CD14-positive monocyte (primary cell): ENCODE data around the gene MARVELD2. TPM values are rescaled to one million over a fixed set of nuclear protein-coding genes. Genes with fewer than 3 reads are reported as not detected.

Source experiments
- DNase-seq, 3 donors: peaks; one replicate each; pipeline ENCODE4 v3.0.0-alpha.2; 2011 to 2022
- H2AFZ ChIP-seq: 2 replicates; pipeline ENCODE4 v1.6.0; 2012; ENCODE audit warnings: mild to moderate bottlenecking, low read depth, low read length, inconsistent platforms; ENCODE audit not compliant: insufficient read depth, poor library complexity, severe bottlenecking
- H3K27ac ChIP-seq, 2 donors: 1 replicate in 1 of 2; 2 replicates in 1 of 2; pipeline ENCODE4 v1.5.1; 2012 to 2013; ENCODE audit warnings: low read length in 2 of 2, control low read depth in 1 of 2, inconsistent platforms in 1 of 2, low read depth in 1 of 2, mild to moderate bottlenecking in 1 of 2
- H3K27me3 ChIP-seq, 2 donors: one replicate each; pipeline versions ENCODE4 v1.6.0 to v1.6.1; 2011 to 2013; ENCODE audit warnings: low read length in 2 of 2; ENCODE audit not compliant: control insufficient read depth in 2 of 2, insufficient read depth in 2 of 2
- H3K36me3 ChIP-seq, 2 donors: replicated peaks in 1 of 2; 1 replicate in 1 of 2; 2 replicates in 1 of 2; pipeline versions ENCODE4 v1.5.1 to v1.6.1; 2012 to 2013; ENCODE audit warnings: low read length in 2 of 2, control low read depth in 1 of 2, inconsistent platforms in 1 of 2, mild to moderate bottlenecking in 1 of 2; ENCODE audit not compliant: insufficient read depth in 2 of 2, control insufficient read depth in 1 of 2
- H3K4me1 ChIP-seq, 2 donors: 1 replicate in 1 of 2; 2 replicates in 1 of 2; pipeline versions ENCODE4 v1.5.1 to v1.6.1; 2012 to 2013; ENCODE audit warnings: low read length in 2 of 2, control low read depth in 1 of 2, inconsistent platforms in 1 of 2, mild to moderate bottlenecking in 1 of 2, moderate library complexity in 1 of 2; ENCODE audit not compliant: insufficient read depth in 2 of 2, control insufficient read depth in 1 of 2
- H3K4me2 ChIP-seq: replicated peaks from 2 replicates; pipeline ENCODE3; 2012; ENCODE audit warnings: low read length, moderate library complexity, mild to moderate bottlenecking; ENCODE audit not compliant: poor library complexity, severe bottlenecking; ENCODE audit errors: extremely low read depth
- H3K4me3 ChIP-seq, 3 experiments: fragments of 200-600 bp in 1 of 3; sonication (generic) in 1 of 3; replicated peaks in 1 of 3; 1 replicate in 2 of 3; 2 replicates in 1 of 3; pipeline ENCODE4 v1.5.1; 2011 to 2013; ENCODE audit warnings: low read length in 3 of 3, mild to moderate bottlenecking in 3 of 3, control low read depth in 2 of 3, low read depth in 2 of 3, inconsistent platforms in 1 of 3, moderate library complexity in 1 of 3
- H3K79me2 ChIP-seq: 2 replicates; pipeline ENCODE4 v1.6.0; 2012; ENCODE audit warnings: mild to moderate bottlenecking, control low read depth, inconsistent platforms, low read length, moderate library complexity; ENCODE audit not compliant: insufficient read depth
- H3K9ac ChIP-seq: 2 replicates; pipeline ENCODE4 v1.6.0; 2017; ENCODE audit warnings: low read length, mild to moderate bottlenecking; ENCODE audit not compliant: insufficient read depth, poor library complexity, severe bottlenecking
- H3K9me3 ChIP-seq, 2 donors: replicated peaks in 1 of 2; 1 replicate in 1 of 2; 2 replicates in 1 of 2; pipeline versions ENCODE4 v1.5.1 to v1.6.1; 2012 to 2013; ENCODE audit warnings: low read length in 2 of 2, control low read depth in 1 of 2; ENCODE audit not compliant: control insufficient read depth in 1 of 2, insufficient read depth in 1 of 2
- H4K20me1 ChIP-seq: 2 replicates; pipeline ENCODE4 v1.6.0; 2012; ENCODE audit warnings: mild to moderate bottlenecking, low read length, control low read depth, moderate library complexity; ENCODE audit not compliant: insufficient read depth
- H3K27ac Mint-ChIP-seq, 7 donors: one replicate each; pipeline ENCODE4 v1.8.0; 2020; ENCODE audit warnings: mild to moderate bottlenecking in 7 of 7, mixed read lengths in 7 of 7, moderate library complexity in 6 of 7, inconsistent platforms in 2 of 7
- H3K27me3 Mint-ChIP-seq, 3 donors: one replicate each; pipeline ENCODE4 v1.8.0; 2021 to 2022; ENCODE audit warnings: low read depth in 3 of 3, mild to moderate bottlenecking in 3 of 3, mixed read lengths in 3 of 3, moderate library complexity in 3 of 3, inconsistent platforms in 1 of 3
- H3K36me3 Mint-ChIP-seq, 2 donors: one replicate each; pipeline ENCODE4 v1.8.0; 2020; ENCODE audit warnings: mixed read lengths in 2 of 2, inconsistent platforms in 1 of 2, mild to moderate bottlenecking in 1 of 2
- H3K4me1 Mint-ChIP-seq: one replicate; pipeline ENCODE4 v1.8.0; 2020; ENCODE audit warnings: mild to moderate bottlenecking, mixed read lengths
- H3K4me3 Mint-ChIP-seq, 2 donors: one replicate each; pipeline ENCODE4 v1.8.0; 2020; ENCODE audit warnings: mild to moderate bottlenecking in 2 of 2, mixed read lengths in 2 of 2, moderate library complexity in 1 of 2
- H3K9me3 Mint-ChIP-seq, 7 donors: one replicate each; pipeline ENCODE4 v1.8.0; 2020 to 2022; ENCODE audit warnings: mixed read lengths in 7 of 7, mild to moderate bottlenecking in 6 of 7, moderate library complexity in 6 of 7, inconsistent platforms in 2 of 7
- CTCF ChIP-seq: fragments of 200-600 bp; IDR thresholded peaks from one replicate; pipeline ENCODE4 v1.8.0; 2022; ENCODE audit warnings: antibody characterized with exemption, mild to moderate bottlenecking
- WGBS: methylation state at CpG from one replicate; pipeline ENCODE4 v1.1.5; 2013; ENCODE audit warnings: missing lambda C conversion rate; ENCODE audit not compliant: insufficient coverage; 5-methylcytosine and 5-hydroxymethylcytosine counted together
- intact Hi-C, 2 donors: fragments of 100-400 bp; cut with micrococcal nuclease; formaldehyde crosslinking; loops; one replicate each; pipeline versions ENCODE4 v1.15.0 to v1.15.1; 2023
- polyA plus RNA-seq, 3 donors: library from polyadenylated mRNA; depleted of rRNA in 1 of 3; unstranded in 2 of 3; stranded (reverse) in 1 of 3; fragments of 300-500 nt in 2 of 3; fragments of >200 nt in 1 of 3; fragmentation: Illumina TruSeq in 2 of 3; gene quantifications; 1 replicate in 2 of 3; 2 replicates in 1 of 3; pipeline ENCODE4 v1.2.3, GENCODE V29; 2012 to 2021

Gene MARVELD2
- polyA plus RNA-seq, 3 donors = 0.15 TPM; not detected in 2

GRCh38 chr5:69491838-69492390 lies 77.0 kb downstream of the MARVELD2 start:
- Mint-ChIP-seq H3K36me3 (peaks cover 0 to 5% of the 10 kb centered on the region in 2 donors), H3K4me3 (peak overlapping the region; percentile 86 to 94), H3K27ac (peak overlapping the region in 1 of 7 donors; percentile 2), H3K9me3 (peaks cover 0 to 6% (median 0%) of the 10 kb centered on the region in 7 donors), H3K4me1 (peaks cover 21% of the 10 kb centered on the region), H3K27me3 (peaks cover 23 to 38% (median 28%) of the 10 kb centered on the region in 3 donors)
- H3K36me3 ChIP-seq = no peaks in the 10 kb centered on the region
- no peaks in the 10 kb centered on the region for H4K20me1 ChIP-seq
- peaks cover 18 to 26% of the 10 kb centered on the region in 2 donors for H3K4me1 ChIP-seq
- H3K9ac ChIP-seq = peak overlapping the region; percentile 59
- H3K4me2 ChIP-seq = peak overlapping the region; percentile 100
- no peak for TF ChIP-seq CTCF
- peak overlapping the region; percentile 91 for H2AFZ ChIP-seq
- peak overlapping the region in 2 of 3 experiments; percentile 45 to 90 for H3K4me3 ChIP-seq
- intact Hi-C loops = no loop called here
- no peaks in the 10 kb centered on the region for H3K79me2 ChIP-seq
- peaks cover 14 to 36% of the 10 kb centered on the region in 2 donors for H3K27me3 ChIP-seq
- 11% methylated on average over 14 of the region's 17 CpGs for whole genome bisulfite sequencing
- H3K27ac ChIP-seq = no peak overlapping the region
- no peak for DNase-seq
- peaks cover 0 to 5% of the 10 kb centered on the region in 2 donors for H3K9me3 ChIP-seq

- peaks cover 23 to 38% (median 28%) of the 10 kb centered on the region in 3 donors for H3K27me3 Mint-ChIP-seq
- peaks cover 14 to 36% of the 10 kb centered on the region in 2 donors for H3K27me3 ChIP-seq
- peaks cover 0 to 5% of the 10 kb centered on the region in 2 donors for H3K36me3 Mint-ChIP-seq
- H4K20me1 ChIP-seq = no peaks in the 10 kb centered on the region
- H3K4me1 ChIP-seq = peaks cover 18 to 26% of the 10 kb centered on the region in 2 donors
- H3K9me3 Mint-ChIP-seq = peaks cover 0 to 6% (median 0%) of the 10 kb centered on the region in 7 donors
- H3K79me2 ChIP-seq = no peaks in the 10 kb centered on the region
- peak within 1 kb of the TSS in 1 of 7 donors; percentile 2 for H3K27ac Mint-ChIP-seq
- peaks cover 0 to 5% of the 10 kb centered on the region in 2 donors for H3K9me3 ChIP-seq
- peak within 1 kb of the TSS; percentile 100 for H3K4me2 ChIP-seq
- intact Hi-C loops = no loop called here
- WGBS = under 1% methylated on average over 53 of the region's 56 CpGs
- no peak for DNase-seq
- H2AFZ ChIP-seq = peak within 1 kb of the TSS; percentile 91
- peaks cover 23% of the 10 kb centered on the region for H3K4me1 Mint-ChIP-seq
- TF ChIP-seq CTCF = no peak
- peak within 1 kb of the TSS; percentile 86 to 94 for H3K4me3 Mint-ChIP-seq
- H3K4me3 ChIP-seq = peak within 1 kb of the TSS; percentile 45 to 90 (median 54)
- no peak within 1 kb of the TSS for H3K27ac ChIP-seq
- H3K36me3 ChIP-seq = no peaks in the 10 kb centered on the region
- peak within 1 kb of the TSS; percentile 59 for H3K9ac ChIP-seq
These were observed 77.5 kb downstream of the MARVELD2 start, which contains the start of gene OCLN for GRCh38 chr5:69492391-69492922. OCLN (plus strand) TSS chr5:69492790; CDS start chr5:69504245, 11,455 bp downstream.
